IPS-NIHi11 (cell line): Measurements from ENCODE around the gene PM20D2.
"Not testable (repeated sequence)": the region's sequence is repeated elsewhere in the genome, so short reads cannot be mapped to it uniquely, and the experiment has no call there.

ENCODE experiments used
- DNase-seq: peaks from one replicate; pipeline ENCODE4 v3.0.0; 2012; ENCODE audit warnings: mixed read lengths, low spot score

PM20D2 gene, protein sequence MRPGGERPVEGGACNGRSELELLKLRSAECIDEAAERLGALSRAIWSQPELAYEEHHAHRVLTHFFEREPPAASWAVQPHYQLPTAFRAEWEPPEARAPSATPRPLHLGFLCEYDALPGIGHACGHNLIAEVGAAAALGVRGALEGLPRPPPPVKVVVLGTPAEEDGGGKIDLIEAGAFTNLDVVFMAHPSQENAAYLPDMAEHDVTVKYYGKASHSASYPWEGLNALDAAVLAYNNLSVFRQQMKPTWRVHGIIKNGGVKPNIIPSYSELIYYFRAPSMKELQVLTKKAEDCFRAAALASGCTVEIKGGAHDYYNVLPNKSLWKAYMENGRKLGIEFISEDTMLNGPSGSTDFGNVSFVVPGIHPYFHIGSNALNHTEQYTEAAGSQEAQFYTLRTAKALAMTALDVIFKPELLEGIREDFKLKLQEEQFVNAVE

DNA sequence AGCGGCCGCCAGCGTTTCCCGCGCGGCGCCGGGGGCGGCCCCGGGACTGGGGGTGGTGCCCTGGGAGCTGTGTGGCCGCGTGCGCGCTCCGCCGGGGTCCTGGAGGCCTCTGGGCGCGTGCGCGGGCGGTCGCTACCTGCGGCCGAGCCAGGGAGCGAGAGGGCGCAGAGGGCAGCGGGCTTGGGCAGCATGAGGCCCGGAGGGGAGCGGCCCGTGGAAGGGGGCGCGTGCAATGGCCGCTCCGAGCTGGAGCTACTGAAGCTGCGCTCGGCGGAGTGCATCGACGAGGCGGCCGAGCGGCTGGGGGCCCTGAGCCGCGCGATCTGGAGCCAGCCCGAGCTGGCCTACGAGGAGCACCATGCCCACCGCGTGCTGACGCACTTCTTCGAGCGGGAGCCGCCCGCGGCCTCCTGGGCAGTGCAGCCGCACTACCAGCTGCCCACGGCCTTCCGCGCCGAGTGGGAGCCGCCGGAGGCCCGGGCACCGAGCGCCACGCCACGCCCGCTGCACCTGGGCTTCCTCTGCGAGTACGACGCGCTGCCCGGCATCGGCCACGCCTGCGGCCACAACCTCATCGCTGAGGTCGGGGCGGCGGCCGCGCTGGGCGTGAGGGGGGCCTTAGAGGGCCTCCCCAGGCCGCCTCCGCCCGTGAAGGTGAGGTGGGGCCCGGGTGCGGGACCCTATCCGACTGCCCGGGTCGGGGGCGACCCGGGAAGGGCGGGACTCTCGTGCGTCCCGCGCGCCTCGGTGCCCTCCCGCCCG lies at the start of gene PM20D2:
Gene PM20D2 (plus strand): TSS at position 100 of the 762 bp plus-strand sequence. CDS start 90 bp downstream, at position 190.
- DNase-seq = peak; percentile 90

DNA sequence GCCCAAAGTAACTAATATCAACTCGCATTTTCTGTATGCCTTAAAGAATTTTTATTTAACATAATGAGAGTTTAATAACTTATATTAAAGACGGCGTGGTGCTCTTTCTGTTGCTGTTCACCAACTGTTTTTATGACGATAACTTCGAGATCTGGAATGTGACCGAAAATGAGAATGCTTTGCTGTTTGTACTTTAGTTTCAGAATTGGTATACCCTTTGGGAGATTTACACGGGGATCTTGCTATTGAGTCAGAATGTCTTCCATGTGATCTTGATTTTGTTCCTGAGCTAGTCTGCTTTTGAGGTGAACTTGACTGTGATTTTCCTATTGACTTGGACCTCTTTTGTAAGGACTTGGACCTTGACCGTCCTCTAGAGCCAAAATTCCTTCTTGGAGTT lies 47.4 kb upstream of the PM20D2 start:
- no peak for DNase-seq

DNA sequence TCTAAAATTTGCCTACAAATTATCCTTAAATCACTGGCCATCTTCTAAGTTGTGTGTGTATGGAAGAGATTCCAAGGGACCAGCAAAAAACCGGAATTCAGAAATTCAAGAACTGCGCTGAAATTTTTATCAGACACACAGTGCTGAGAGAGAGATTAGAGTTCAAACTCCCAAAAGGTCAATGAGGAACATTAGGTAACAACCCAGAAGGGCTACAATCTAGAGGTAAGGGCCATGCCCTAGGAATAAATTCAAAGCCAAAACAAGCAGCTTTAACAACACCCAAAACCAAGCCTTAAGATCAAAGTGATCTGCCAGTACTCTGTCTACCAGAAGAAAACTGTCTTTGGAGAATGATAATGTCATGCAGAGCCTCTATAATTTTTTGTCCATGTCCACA lies 45.7 kb upstream of the PM20D2 start:
- DNase-seq = no peak

DNA sequence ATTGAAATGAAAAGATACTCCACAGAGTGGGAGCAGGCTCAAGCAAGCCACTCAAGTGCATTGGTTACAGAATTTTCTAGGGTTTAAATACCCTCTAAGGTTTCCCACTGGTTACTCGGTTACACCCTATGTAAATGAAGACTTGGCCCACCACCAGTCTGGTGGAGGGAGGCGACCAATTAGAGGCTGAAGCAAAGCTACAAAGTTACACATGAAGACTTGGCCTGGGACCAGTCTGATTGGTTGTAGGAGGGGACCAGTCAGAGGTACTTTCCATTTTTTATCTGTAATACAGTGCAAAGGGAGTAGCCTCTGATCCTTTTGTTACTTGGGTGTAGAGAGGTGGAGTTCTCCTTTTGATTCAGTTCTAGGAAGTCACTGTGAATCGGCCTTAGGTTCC lies 35.6 kb upstream of the PM20D2 start:
- no peak for DNase-seq

DNA sequence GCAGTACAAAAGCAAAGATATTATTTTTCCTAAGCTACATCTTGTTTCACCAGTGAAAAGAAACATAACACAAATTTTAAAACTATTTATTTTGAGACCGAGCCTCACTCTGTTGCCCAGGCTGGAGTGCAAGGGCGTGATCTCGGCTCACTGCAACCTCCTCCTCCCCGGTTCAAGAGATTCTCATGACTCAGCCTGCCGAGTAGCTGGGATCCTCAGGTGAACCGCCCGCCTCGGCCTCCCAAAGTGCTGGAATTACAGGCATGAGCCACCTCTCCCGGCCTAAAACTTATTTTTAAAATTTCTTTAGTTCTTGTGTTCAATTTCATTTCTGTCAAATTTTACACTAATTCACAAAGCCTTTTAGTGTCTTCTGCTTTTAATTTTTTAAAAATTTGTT lies 33.9 kb upstream of the PM20D2 start:
- DNase-seq = no peak

DNA sequence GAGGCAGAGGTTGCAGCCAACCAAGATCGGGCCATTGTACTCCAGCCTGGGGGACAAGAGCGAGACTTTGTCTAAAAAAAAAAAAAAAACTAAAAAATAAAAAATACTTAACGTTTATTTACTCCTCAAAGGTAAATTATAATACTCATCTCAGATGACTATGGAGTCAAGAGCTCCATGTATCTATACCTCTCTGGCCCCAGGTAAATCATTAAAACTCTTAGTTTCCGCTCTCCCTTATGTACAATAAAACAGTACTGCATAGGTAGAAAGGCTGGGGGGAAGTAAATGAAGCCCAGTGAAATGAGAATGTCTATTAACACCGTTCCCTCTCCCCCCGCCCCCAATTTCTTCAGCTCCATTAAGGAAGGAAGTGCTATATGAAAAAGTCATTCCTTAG lies 29.2 kb upstream of the PM20D2 start:
- DNase-seq = no peak

DNA sequence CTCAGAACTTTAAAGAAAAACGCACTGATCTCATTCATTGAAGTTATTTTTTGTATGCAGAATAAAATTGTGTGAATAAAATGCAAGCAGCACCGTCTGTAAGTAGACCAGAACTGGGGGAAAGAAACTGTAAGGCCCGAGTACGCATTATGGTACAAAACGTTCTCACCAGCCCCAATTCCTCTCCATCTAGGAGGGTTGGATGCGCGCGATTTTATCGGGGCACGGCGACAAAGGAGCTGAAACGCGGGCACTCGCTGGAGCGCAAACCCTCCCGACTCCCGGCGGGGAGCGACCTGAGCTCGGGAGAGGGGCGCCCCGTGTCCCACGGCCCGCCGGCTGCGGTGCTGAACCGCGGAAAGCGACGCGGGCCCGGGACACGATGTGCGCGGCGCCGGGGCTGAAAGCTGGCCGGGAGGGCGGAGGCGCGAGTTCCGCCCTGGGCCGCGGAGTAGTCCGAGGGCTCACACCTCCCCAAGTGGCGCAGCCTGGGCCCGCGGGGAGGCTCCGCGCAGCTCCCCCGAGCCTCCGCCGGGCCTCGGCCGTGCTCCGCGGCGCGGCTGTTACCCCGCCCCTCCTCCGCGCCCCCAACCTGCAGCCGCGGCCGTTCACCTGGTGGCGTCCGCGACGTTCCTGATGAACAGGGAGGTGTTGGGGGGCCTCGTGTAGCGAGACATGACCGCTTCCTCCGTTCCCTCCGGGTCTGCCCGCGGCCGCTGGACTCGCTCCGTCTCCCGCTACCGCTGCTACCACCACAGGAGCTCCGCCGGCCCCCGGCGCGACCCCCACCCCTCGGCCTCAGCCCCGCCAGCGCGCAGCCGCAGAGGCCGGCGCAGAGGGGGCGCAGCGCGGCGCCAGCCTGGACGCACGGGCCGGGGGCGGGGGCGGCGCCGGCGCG lies 28.4 kb upstream of the PM20D2 start, which contains the start of gene SRSF12:
Gene SRSF12 (minus strand): TSS at position 861 of the 898 bp plus-strand sequence. CDS start 184 bp downstream, at position 677.
- DNase-seq = peak; percentile 94

DNA sequence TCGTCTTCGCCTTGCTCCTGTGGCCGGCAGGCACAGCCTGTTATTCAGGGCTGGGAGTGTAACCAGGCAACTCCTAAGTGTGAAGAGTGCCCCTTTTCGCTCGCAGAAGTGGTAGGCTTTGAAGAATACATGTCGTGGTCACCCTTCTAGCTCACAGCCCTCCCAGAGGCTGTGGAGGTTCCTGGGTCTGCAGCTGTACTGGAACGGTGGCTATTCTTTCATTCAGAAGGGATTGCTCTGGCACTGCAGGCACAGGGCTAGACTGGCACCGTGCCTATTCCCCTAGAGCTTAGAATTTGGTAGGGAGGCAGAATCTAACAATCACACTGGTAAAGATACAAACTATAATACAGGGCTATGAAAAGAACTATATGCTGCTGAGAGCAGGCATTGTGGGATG lies 26.9 kb upstream of the PM20D2 start:
- no peak for DNase-seq

DNA sequence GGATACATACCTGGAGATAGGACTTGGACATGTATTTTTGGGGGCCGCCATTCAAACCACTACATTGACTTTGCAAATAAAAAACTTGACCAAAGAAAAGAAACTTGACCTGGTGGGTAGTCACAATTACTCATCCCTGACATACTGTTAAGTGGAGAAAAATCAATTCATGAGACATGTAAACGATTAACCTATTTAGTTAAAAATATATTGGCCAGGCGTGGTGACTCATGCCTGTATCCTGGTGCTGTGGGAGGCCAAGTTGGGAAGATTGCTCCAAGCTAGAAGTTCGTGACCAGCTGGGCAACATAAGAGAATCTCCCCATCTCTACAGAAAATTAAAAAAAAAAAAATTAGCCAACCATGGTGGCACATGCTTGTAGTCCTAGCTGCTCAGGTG lies 25.5 kb upstream of the PM20D2 start:
- no peak for DNase-seq

DNA sequence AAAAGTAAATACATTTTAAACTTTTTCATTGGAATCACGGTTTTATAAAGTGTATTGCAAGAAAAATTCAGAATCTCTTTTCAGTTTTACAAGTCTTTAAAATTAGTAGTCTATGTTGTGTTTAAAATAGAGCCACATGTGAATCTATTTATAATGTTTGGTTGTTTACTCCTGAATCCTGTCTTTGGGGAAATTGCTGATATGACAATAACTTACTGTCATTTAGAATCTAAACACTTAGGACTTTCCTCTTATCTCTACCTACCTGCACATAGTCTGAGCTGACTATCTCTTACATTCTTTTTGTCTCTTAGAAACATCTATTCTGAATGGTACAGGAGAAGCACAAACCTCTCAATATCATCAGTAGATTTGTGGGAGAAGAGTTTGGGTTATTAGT lies 23.9 kb upstream of the PM20D2 start:
- DNase-seq = no peak

DNA sequence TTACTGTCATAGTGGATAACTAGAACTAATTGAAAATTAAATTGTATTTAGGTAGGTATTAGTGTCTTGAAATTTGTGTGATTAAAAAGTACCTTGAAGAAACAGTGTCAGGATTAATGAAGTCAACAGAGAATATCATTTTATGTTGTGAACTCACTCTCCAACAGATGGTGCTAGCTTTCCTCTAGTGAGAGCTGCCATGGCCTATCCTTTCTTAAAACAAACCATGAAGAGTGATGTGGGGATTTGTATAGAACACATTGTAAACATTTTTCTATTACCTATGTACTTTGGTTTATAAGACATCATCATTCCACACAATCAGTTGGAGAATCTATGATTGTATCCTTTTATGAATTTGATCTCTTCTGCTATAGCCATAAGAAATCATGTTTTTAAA lies 23.2 kb upstream of the PM20D2 start:
- peak; percentile 34 for DNase-seq

DNA sequence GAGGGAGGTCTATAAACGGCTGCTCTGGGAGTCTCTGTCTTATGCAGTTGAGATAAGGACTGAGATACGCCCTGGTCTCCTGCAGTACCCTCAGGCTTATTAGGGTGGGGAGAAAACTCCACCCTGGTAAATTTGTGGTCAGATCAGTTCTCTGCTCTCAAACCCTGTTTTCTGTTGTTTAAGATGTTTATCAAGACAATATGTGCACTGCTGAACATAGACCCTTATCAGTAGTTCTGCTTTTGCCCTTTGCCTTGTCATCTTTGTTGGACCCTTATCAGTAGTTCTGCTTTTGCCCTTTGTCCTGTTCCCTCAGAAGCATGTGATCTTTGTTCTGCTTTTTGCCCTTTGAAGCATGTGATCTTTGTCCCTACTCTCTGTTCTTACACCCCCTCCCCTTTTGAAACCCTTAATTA lies 17.6 kb upstream of the PM20D2 start:
- not testable (repeated sequence) for DNase-seq

DNA sequence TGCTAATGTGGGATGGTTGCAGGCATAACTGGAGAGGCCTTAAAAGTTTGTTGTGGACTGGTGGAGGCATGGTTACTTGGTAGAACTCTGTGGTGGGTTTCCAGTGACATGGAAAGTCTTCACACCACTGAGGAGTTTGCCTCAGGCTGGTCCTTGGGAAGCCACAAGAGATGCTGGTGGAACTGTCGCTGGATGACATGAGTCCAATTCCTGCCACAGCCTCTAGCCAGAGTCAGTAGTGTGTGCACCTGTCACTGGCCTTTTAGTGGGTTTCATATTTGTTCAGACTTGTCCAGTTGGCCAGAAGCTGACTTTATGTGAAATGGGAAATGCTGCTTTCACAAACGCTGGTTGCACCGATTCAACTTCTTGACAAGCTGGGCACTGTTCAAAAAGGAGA lies 14.3 kb upstream of the PM20D2 start:
- no peak for DNase-seq

DNA sequence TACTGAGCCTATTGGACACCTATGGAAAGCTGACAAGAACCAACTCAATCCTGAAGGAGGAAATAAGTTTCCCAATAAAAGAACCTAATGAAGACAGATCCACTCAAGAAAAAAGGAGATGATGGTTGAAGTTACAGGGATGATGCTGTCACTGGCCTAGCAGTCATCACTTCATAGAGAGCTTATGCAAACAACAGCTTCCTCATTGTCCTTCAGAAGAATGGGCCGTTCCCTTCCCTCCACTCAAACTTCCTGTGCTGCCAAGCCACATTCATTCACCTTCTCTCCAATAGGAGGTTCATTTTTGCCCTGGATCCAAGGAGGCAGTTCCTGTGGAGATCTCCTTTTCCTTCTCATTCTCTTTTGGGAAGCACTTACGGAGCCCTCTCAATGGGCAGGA lies 13.8 kb upstream of the PM20D2 start:
- no peak for DNase-seq

DNA sequence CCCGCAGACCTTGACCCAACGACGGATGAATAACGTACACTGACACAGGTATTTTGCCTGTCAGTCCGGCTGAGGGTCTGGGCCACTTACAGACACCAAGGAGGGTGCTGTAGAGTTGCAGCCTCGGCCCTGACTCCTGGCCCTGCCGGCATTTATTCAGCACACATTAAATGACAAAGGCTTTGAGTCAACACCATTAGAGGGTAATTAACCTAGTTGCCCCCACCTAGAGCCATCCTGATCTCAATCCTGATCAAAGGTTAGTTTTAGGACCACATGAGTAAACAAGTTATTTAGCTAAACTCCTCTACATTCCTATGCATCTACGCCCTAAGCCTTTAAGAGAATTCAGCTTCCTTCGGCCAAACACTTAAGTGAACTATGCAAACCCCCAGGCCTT lies 11.9 kb upstream of the PM20D2 start:
- no peak for DNase-seq

DNA sequence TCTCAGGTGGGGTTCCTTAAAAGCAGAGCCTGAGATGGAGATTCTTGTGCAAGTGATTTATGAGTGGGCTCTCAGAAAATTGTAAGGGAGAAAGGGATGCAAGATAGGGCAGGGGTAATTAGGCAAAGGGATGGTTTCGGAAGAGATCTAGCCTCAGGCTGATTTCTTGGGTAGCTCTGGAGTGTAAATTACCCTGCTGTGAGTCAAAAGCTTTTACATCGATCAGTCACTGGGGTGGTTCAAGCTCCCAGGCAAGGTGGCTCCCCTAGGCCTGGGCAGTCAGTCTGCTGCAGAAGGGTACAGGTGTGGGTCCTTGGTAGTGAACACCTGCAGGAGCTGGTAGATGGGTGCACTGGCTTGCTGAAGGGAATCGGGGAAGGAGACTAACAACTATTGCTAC lies 11.1 kb upstream of the PM20D2 start:
- no peak for DNase-seq

DNA sequence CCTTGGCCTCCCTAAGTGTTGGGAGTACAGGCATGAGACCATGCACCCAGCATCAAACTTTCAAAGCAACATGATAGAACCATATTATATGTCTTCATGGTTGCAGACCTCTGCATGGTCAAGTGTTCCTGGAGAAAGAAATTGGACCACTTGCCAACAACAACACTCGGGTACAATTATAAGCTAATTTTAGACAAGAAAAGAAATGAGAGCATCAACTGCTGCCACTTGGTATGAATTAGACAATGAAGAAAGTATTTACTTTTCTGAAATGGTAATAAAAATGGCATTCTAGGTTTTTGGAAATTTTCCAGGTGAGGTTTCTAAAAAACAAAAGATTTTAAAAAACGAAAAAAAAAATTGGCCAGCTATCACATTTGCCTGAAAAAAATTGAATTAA lies 7.7 kb upstream of the PM20D2 start:
- no peak for DNase-seq

DNA sequence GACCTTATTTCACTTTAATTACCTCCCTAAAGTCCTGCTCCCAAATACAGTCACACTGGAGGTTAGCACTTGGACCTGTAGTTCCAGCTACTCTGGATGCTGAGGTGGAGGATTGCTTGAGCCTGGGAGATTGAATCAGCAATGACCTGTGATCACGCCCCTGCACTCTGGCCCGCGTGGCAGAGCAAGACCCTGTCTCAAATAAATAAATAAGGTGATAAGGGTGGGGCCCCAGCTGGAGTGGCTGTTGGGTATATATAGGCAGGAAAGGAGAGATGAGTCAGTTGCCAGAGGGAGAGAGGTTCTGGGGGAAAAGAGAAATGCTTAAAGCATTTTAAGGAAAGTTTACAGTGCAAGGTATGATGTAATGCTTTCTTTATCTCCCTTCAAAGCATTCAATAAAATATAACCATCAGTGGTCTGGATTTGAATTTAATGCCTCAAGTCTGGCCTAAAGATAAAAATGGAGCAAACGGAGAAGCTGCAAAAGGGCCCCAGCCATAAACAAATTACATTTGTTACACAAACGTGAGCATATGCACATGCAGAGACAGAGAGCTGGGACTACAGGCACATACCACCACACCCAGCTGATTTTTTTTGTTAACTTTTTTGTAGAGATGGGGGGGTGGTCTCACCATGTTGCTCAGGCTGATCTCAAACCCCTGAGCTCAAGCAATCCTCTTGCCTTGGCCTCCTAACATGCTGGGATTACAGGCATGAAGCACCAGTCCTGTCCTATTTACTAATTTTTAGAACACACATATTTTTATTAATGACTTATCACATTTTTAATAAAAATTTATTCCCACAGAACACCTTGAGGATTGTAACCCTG lies 6.1 kb upstream of the PM20D2 start:
- DNase-seq = no peak

DNA sequence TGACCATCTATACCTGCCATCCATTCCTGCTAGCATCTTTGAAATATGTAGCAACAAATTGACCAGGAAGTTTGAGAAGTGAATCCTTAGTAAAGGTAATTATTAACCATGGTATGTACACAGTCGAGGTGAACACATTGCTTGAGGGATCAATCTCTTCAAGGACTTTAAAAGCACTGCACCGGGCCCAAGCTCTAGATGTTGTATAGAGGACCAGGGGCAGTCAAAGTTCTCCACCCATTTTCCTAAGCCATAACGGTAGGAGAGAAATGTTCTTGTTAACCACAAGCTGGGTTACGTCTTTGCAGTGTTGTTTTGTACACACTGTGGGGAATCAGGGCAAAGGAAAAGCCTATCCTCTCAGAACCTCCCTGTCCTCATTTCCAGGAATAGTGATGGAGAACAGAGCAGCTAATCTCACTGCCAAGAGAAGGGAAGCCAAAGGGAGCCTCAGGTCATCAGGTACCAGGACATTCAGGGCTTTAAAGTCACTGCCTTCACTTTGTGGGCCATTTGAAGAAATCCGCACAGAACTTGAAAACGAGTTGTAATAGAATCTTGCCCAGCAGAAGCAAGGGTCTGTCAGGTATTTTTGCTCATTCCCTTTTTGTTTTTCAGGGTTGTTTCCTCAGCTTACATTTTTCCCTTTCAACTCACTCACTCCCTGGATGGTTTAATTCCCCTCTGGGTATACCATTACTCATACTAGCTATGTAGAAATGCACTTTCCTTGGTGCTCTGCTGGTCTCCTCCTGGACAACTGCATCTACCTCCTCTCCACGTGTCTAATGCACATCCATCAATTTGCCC lies 5.3 kb upstream of the PM20D2 start:
- no peak for DNase-seq

DNA sequence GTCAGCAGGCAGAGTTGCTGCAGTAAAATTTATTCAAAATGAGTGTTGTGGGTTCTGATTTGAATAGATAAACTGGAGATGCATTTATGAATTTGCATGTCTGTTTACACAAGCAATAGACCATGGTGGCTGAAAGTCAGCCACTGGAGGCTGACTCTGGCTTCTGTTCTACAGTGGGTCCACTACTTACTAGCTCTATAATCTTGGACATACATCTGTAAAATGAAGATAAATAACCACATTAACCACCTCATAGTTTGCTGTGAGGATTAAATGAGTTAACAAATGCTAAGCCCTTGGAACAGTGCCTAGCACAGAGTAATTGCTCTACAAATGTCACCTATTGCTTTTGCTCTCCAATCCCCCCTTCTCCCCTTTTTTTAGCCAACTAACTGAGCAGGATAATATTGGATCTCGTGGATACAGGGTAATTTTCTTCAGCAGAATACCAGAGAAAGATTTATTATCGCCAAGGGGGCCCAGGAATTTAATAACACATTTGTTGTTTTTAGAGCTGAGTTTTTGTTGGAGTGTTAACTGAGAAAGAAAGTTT lies 1.4 kb upstream of the PM20D2 start:
- no peak for DNase-seq
